ENCODE measurements around the gene BTBD16.

- TF ChIP-seq CTCF (IDR thresholded peaks at IDR 0.05) (no peak), POLR2A (IDR thresholded peaks at IDR 0.05) (no peak)
These were observed 10.0 kb downstream of the BTBD16 start for GRCh38 chr10:122281018-122281626.

Data from body of pancreas (tissue), 4 donors.